HepG2 (cell line): ENCODE results near the gene CRADD. TPM values are rescaled to one million over a fixed set of nuclear protein-coding genes. Genes with fewer than 3 reads are reported as not detected.
A peak's percentile ranks its signal among the peaks of the same experiment; 100 is the strongest.

Experiments
- ATAC-seq: fragments of 200-7000 bp; cut with Tn5 transposase; 3 replicates; pipeline ENCODE4 v1.9.1; 2020; ENCODE audit warnings: mild to moderate bottlenecking, moderate library complexity
- BruUV-seq: library from RNA; stranded (reverse); fragments of 400-500 nt; replicated peaks from 2 replicates; lab custom pipeline; 2021; lab: Mats Ljungman, UMichigan
- CTCF ChIA-PET: fragments of 300-600 bp; formaldehyde crosslinking; extraction: SDS; loops from one replicate; lab custom pipeline; 2021; ENCODE audit warnings: low total read pairs, inconsistent platforms, low intra/inter-chr PET ratio; lab: Yijun Ruan, JAX
- POLR2A ChIA-PET: fragments of 350-600 bp; sonication (Branson Sonifier 250); formaldehyde crosslinking; loops from one replicate; lab custom pipeline; 2020; ENCODE audit warnings: antibody characterized with exemption, inconsistent platforms; lab: Yijun Ruan, JAX
- DNase-seq: peaks from one replicate; pipeline ENCODE4 v3.0.0-alpha.2; 2015; ENCODE audit warnings: low spot score
- FAIRE-seq: peaks from 3 replicates; lab custom pipeline; 2011; peaks lifted over from hg19 to GRCh38; lab: Jason Lieb, UNC
- H2AFZ ChIP-seq: one replicate; pipeline ENCODE4 v1.6.1; 2011; ENCODE audit warnings: low read length, inconsistent platforms
- H3K27ac ChIP-seq: fragments of 300-600 bp; 3 replicates; pipeline ENCODE4 v1.8.0; 2011; ENCODE audit warnings: mixed run types, mild to moderate bottlenecking, mixed read lengths, low read length, inconsistent platforms; ENCODE audit not compliant: insufficient read depth; ENCODE audit errors: extremely low read length
- H3K27me3 ChIP-seq, 2 experiments: fragments of 200-600 bp in 1 of 2; 2 replicates in 1 of 2; 3 replicates in 1 of 2; pipeline versions ENCODE4 v1.6.0 to v1.8.0; 2011; ENCODE audit warnings: low read length in 2 of 2, mild to moderate bottlenecking in 2 of 2, moderate library complexity in 2 of 2, inconsistent platforms in 1 of 2; ENCODE audit not compliant: insufficient read depth in 2 of 2, control insufficient read depth in 1 of 2
- H3K36me3 ChIP-seq, 2 experiments: fragments of 200-600 bp in 1 of 2; replicated peaks in 1 of 2; 2 replicates in 1 of 2; 3 replicates in 1 of 2; pipeline versions ENCODE4 v1.5.1 to v1.8.0; 2011; ENCODE audit warnings: low read length in 2 of 2, inconsistent platforms in 1 of 2; ENCODE audit not compliant: insufficient read depth in 2 of 2, control insufficient read depth in 1 of 2
- H3K4me1 ChIP-seq: 2 replicates; pipeline ENCODE4 v1.5.1; 2012; ENCODE audit warnings: low read length, inconsistent platforms; ENCODE audit not compliant: insufficient read depth
- H3K4me2 ChIP-seq: 2 replicates; pipeline ENCODE4 v1.6.0; 2011; ENCODE audit warnings: low read depth, low read length, inconsistent platforms
- H3K4me3 ChIP-seq, 3 experiments: fragments of 200-600 bp in 1 of 3; sonication (generic), shearing (Covaris generic) in 1 of 3; replicated peaks in 1 of 3; 2 replicates each; pipeline ENCODE4 v1.5.1; 2011 to 2016; ENCODE audit warnings: low read length in 3 of 3, inconsistent platforms in 2 of 3, low read depth in 2 of 3, mild to moderate bottlenecking in 2 of 3, control low read depth in 1 of 3, mixed read lengths in 1 of 3; ENCODE audit not compliant: insufficient read depth in 1 of 3
- H3K79me2 ChIP-seq: one replicate; pipeline ENCODE4 v1.6.1; 2011; ENCODE audit warnings: low read length, inconsistent platforms; ENCODE audit not compliant: insufficient read depth
- H3K9ac ChIP-seq: 2 replicates; pipeline ENCODE4 v1.6.0; 2011; ENCODE audit warnings: mild to moderate bottlenecking, low read depth, low read length, inconsistent platforms; ENCODE audit not compliant: insufficient read depth
- H3K9me3 ChIP-seq: 2 replicates; pipeline ENCODE4 v1.5.1; 2012; ENCODE audit warnings: mild to moderate bottlenecking, low read length
- H4K20me1 ChIP-seq: 2 replicates; pipeline ENCODE4 v1.6.0; 2011; ENCODE audit warnings: inconsistent platforms, mild to moderate bottlenecking, low read length, moderate library complexity; ENCODE audit not compliant: insufficient read depth
- ARID5B ChIP-seq: IDR thresholded peaks from 2 replicates; pipeline ENCODE4 v1.4.0; 2020; ENCODE audit warnings: mild to moderate bottlenecking, missing genetic modification reagents
- DMTF1 ChIP-seq: sonication (generic); formaldehyde crosslinking; IDR thresholded peaks from 2 replicates; pipeline ENCODE4 v1.4.0; 2020; ENCODE audit warnings: mild to moderate bottlenecking, missing genetic modification reagents
- EZH2 ChIP-seq: conservative IDR thresholded peaks from 2 replicates; pipeline ENCODE4 v1.6.1; 2012; ENCODE audit warnings: mild to moderate bottlenecking, low read depth, low read length, moderate library complexity
- FOXA3 ChIP-seq: IDR thresholded peaks from 2 replicates; pipeline ENCODE4 v1.6.1; 2016; ENCODE audit warnings: missing genetic modification reagents, missing compliant biosample characterization
- FOXJ3 ChIP-seq: sonication (generic); formaldehyde crosslinking; IDR thresholded peaks from 2 replicates; pipeline ENCODE4 v1.4.0; 2020; ENCODE audit warnings: missing genetic modification reagents, mild to moderate bottlenecking, borderline replicate concordance
- IRF1 ChIP-seq: sonication (generic); formaldehyde crosslinking; IDR thresholded peaks from 2 replicates; pipeline ENCODE4 v1.4.0; 2020; ENCODE audit warnings: low read depth, mild to moderate bottlenecking, missing genetic modification reagents
- PRDM10 ChIP-seq: sonication (generic); formaldehyde crosslinking; IDR thresholded peaks from 2 replicates; pipeline ENCODE4 v1.4.0; 2020; ENCODE audit warnings: low read depth, missing genetic modification reagents
- PRPF4 ChIP-seq: fragments of 200-400 bp; formaldehyde crosslinking; IDR thresholded peaks from 2 replicates; pipeline ENCODE4 v1.6.1; 2016; ENCODE audit warnings: low read length, low read depth; ENCODE audit not compliant: poor library complexity, severe bottlenecking
- RBM39 ChIP-seq: fragments of 200-400 bp; formaldehyde crosslinking; IDR thresholded peaks from one replicate; pipeline ENCODE4 v1.6.1; 2018; ENCODE audit warnings: antibody characterized with exemption, mild to moderate bottlenecking, low read depth, low read length; ENCODE audit not compliant: poor library complexity, severe bottlenecking
- REL ChIP-seq: sonication (generic); formaldehyde crosslinking; conservative IDR thresholded peaks from 2 replicates; pipeline ENCODE4 v1.8.0; 2022; ENCODE audit warnings: mild to moderate bottlenecking, missing genetic modification reagents, moderate library complexity
- RFX5 ChIP-seq: IDR thresholded peaks from 2 replicates; pipeline ENCODE4 v1.6.1; 2011; ENCODE audit warnings: low read depth, low read length, improper control_type of control experiment
- ZNF367 ChIP-seq: sonication (generic); formaldehyde crosslinking; IDR thresholded peaks from 2 replicates; pipeline ENCODE4 v1.4.0; 2020; ENCODE audit warnings: missing genetic modification reagents, borderline replicate concordance
- ZNF839 ChIP-seq: sonication (generic); formaldehyde crosslinking; IDR thresholded peaks from 2 replicates; pipeline ENCODE4 v1.4.0; 2020; ENCODE audit warnings: missing genetic modification reagents, mild to moderate bottlenecking, borderline replicate concordance
- WGBS: methylation state at CpG from one replicate; pipeline ENCODE4 v1.1.6; 2017; ENCODE audit warnings: low lambda C conversion rate; 5-methylcytosine and 5-hydroxymethylcytosine counted together
- in situ Hi-C: cut with HindIII; loops from 2 replicates; pipeline ENCODE4 v1.10.0; 2017; ENCODE audit warnings: low pct_unique_long_range_greater_than_20kb; ENCODE audit not compliant: extremely low pct_ligation_motif_present
- intact Hi-C: fragments of 100-400 bp; cut with micrococcal nuclease; formaldehyde crosslinking; loops from one replicate; pipeline ENCODE4 v1.10.0; 2022; ENCODE audit not compliant: unreplicated experiment
- polyA plus RNA-seq, 8 experiments: library from polyadenylated mRNA; depleted of rRNA in 3 of 8; stranded (reverse) in 7 of 8; unstranded in 1 of 8; fragments of >200 nt; fragmentation: Illumina TruSeq in 4 of 8; extraction: Trizol in 4 of 8; gene quantifications; 2 replicates each; pipeline versions ENCODE4 v1.2.1 to v1.2.3, GENCODE V29; 2011 to 2016; ENCODE audit warnings: low read depth in 4 of 8, missing spikeins in 1 of 8, mixed read lengths in 1 of 8; ENCODE audit not compliant: insufficient read depth in 1 of 8
- total RNA-seq, 5 experiments: library from RNA; depleted of rRNA; stranded (reverse); fragments of >200 nt; fragmentation: Illumina TruSeq; extraction: Trizol; gene quantifications; 2 replicates each; pipeline ENCODE4 v1.2.3, GENCODE V29; 2016; ENCODE audit warnings: low read depth in 1 of 5

CRADD gene
- total and polyA plus RNA-seq, 2 of the 13 experiments (the other 11 are each of a cell fraction or from before 2014, with no cell fraction given) = 12.4 to 18.8 TPM

GRCh38 chr12:93668919-93669418 lies 8.2 kb upstream of the CRADD start:
- Histone ChIP-seq H2AFZ (no peak overlapping the region), H3K27ac (no peak overlapping the region), H3K27me3 (no peaks in the 10 kb centered on the region), H3K4me1 (peaks cover 31% of the 10 kb centered on the region), H4K20me1 (no peaks in the 10 kb centered on the region), H3K4me2 (no peak overlapping the region; the same call in 1 of the 2 replicates), H3K4me3 (no peak overlapping the region), H3K79me2 (no peaks in the 10 kb centered on the region), H3K36me3 (no peaks in the 10 kb centered on the region), H3K9me3 (peaks cover 7% of the 10 kb centered on the region; the same call in 1 of the 2 replicates), H3K9ac (no peak overlapping the region)
- WGBS = 21% methylated on average over 5 of the region's 5 CpGs
- CTCF ChIA-PET = no interaction called here
- intact Hi-C loops = no loop called here
- ATAC-seq (peak; percentile 87), FAIRE-seq (no peak), DNase-seq (peak; percentile 9)
- BruUV-seq = no TSS peak
- in situ Hi-C loops = no loop called here
- POLR2A ChIA-PET = no interaction called here
- TF ChIP-seq PRDM10 (no peak), FOXJ3 (CRISPR knock-in tag) (0 out of 2 replicates have a peak, but pooled peaks have one; percentile 25), DMTF1 (no peak), IRF1 (no peak), RFX5 (peak; percentile 62; the same call in 1 of the 2 replicates), FOXA3 (CRISPR knock-in tag) (0 out of 2 replicates have a peak, but pooled peaks have one; percentile 5), RBM39 (no peak), PRPF4 (no peak), EZH2 (no peak), REL (no peak), ZNF839 (CRISPR knock-in tag) (no peak), ARID5B (CRISPR knock-in tag) (0 out of 2 replicates have a peak, but pooled peaks have one; percentile 11), ZNF367 (CRISPR knock-in tag) (no peak)
